GM23338 (cell line): ENCODE data around the gene CAMSAP1. TPM values are rescaled to one million over a fixed set of nuclear protein-coding genes. Genes with fewer than 3 reads are reported as not detected.

Experiments
- ATAC-seq: fragments of 200-7000 bp; cut with Tn5 transposase; 3 replicates; pipeline ENCODE4 v1.9.1; 2020
- DNase-seq: peaks from one replicate; pipeline ENCODE4 v3.0.0-alpha.2; 2015; ENCODE audit warnings: low spot score
- H2AFZ ChIP-seq: fragments of 200-600 bp; sonication (generic); 2 replicates; pipeline ENCODE4 v1.8.0; 2016; ENCODE audit warnings: antibody characterized with exemption, mild to moderate bottlenecking, moderate library complexity
- H3F3A ChIP-seq: fragments of 200-600 bp; sonication (generic); replicated peaks from 2 replicates; pipeline ENCODE4 v1.8.0; 2017; ENCODE audit warnings: antibody characterized with exemption, mixed run types, low read depth
- H3K27ac ChIP-seq: fragments of 200-600 bp; sonication (generic); 2 replicates; pipeline ENCODE4 v1.6.1; 2016; ENCODE audit warnings: low read depth
- H3K27me3 ChIP-seq: fragments of 200-600 bp; sonication (generic); 2 replicates; pipeline ENCODE4 v1.8.0; 2016; ENCODE audit warnings: mild to moderate bottlenecking, mixed run types, moderate library complexity; ENCODE audit not compliant: insufficient read depth
- H3K36me3 ChIP-seq: fragments of 200-600 bp; sonication (generic); 2 replicates; pipeline ENCODE4 v1.8.0; 2016; ENCODE audit warnings: mild to moderate bottlenecking; ENCODE audit not compliant: insufficient read depth
- H3K4me1 ChIP-seq: fragments of 200-600 bp; sonication (generic); 2 replicates; pipeline ENCODE4 v1.8.0; 2016; ENCODE audit warnings: mild to moderate bottlenecking, moderate library complexity; ENCODE audit not compliant: insufficient read depth
- H3K4me2 ChIP-seq: fragments of 200-600 bp; sonication (generic); 2 replicates; pipeline ENCODE4 v1.7.1; 2017; ENCODE audit warnings: mixed run types
- H3K4me3 ChIP-seq: fragments of 200-600 bp; sonication (generic); 2 replicates; pipeline ENCODE4 v1.6.1; 2016; ENCODE audit warnings: mixed run types
- H3K79me2 ChIP-seq: fragments of 200-600 bp; sonication (generic); replicated peaks from 2 replicates; pipeline ENCODE4 v1.8.0; 2017; ENCODE audit warnings: mild to moderate bottlenecking; ENCODE audit not compliant: insufficient read depth
- H3K9me2 ChIP-seq: fragments of 200-600 bp; sonication (generic); 2 replicates; pipeline ENCODE4 v1.8.0; 2017; ENCODE audit not compliant: insufficient read depth
- H4K20me1 ChIP-seq: fragments of 200-600 bp; sonication (generic); replicated peaks from 2 replicates; pipeline ENCODE4 v1.8.0; 2017; ENCODE audit warnings: mild to moderate bottlenecking; ENCODE audit not compliant: insufficient read depth
- H3K27ac Mint-ChIP-seq: 2 replicates; pipeline ENCODE4 v1.8.0; 2020; ENCODE audit warnings: inconsistent platforms, mild to moderate bottlenecking, moderate library complexity, mixed read lengths
- H3K27me3 Mint-ChIP-seq: 3 replicates; pipeline ENCODE4 v1.8.0; 2022; ENCODE audit warnings: low read depth, mild to moderate bottlenecking, moderate library complexity, mixed read lengths, inconsistent platforms; ENCODE audit not compliant: insufficient read depth, poor library complexity
- H3K36me3 Mint-ChIP-seq: 3 replicates; pipeline ENCODE4 v1.8.0; 2021; ENCODE audit warnings: low read depth, mild to moderate bottlenecking, inconsistent platforms, moderate library complexity, mixed read lengths
- H3K4me1 Mint-ChIP-seq: 3 replicates; pipeline ENCODE4 v1.8.0; 2020; ENCODE audit warnings: mild to moderate bottlenecking, inconsistent platforms, mixed read lengths
- H3K4me3 Mint-ChIP-seq: 3 replicates; pipeline ENCODE4 v1.8.0; 2021; ENCODE audit warnings: moderate library complexity, mild to moderate bottlenecking, inconsistent platforms, mixed read lengths
- H3K9me3 Mint-ChIP-seq: 3 replicates; pipeline ENCODE4 v1.8.0; 2020; ENCODE audit warnings: moderate library complexity, mild to moderate bottlenecking, inconsistent platforms, mixed read lengths
- CREB1 ChIP-seq: fragments of 250-450 bp; sonication (Bioruptor Pico); IDR thresholded peaks from 2 replicates; pipeline ENCODE4 v1.5.0; 2020; ENCODE audit warnings: low read depth, mild to moderate bottlenecking, moderate library complexity
- CTCF ChIP-seq, 2 experiments: fragments of 200-600 bp in 1 of 2; sonication (generic) in 1 of 2; conservative IDR thresholded peaks; 2 replicates each; pipeline versions ENCODE4 v1.5.1 to v1.6.1; 2016 to 2017; ENCODE audit warnings: antibody characterized with exemption in 2 of 2, low read depth in 2 of 2, mild to moderate bottlenecking in 2 of 2, moderate library complexity in 1 of 2
- ETS1 ChIP-seq: IDR thresholded peaks from 2 replicates; pipeline ENCODE4 v1.6.1; 2016; ENCODE audit warnings: antibody characterized with exemption
- EZH2 ChIP-seq: fragments of 200-600 bp; sonication (generic); IDR thresholded peaks from one replicate; pipeline ENCODE4 v1.8.0; 2017; ENCODE audit warnings: antibody characterized with exemption, mild to moderate bottlenecking, low read depth; ENCODE audit not compliant: unreplicated experiment
- EZH2phosphoT487 ChIP-seq: fragments of 200-600 bp; sonication (generic); IDR thresholded peaks from one replicate; pipeline ENCODE4 v1.8.1; 2018; ENCODE audit warnings: antibody characterized with exemption; ENCODE audit not compliant: unreplicated experiment
- JUNB ChIP-seq: IDR thresholded peaks from one replicate; pipeline ENCODE4 v1.6.1; 2016; ENCODE audit warnings: antibody characterized with exemption; ENCODE audit not compliant: unreplicated experiment
- NANOG ChIP-seq: IDR thresholded peaks from 2 replicates; pipeline ENCODE4 v1.6.1; 2016; ENCODE audit warnings: antibody characterized with exemption, borderline replicate concordance
- POLR2AphosphoS5 ChIP-seq: IDR thresholded peaks from 2 replicates; pipeline ENCODE4 v1.6.1; 2016; ENCODE audit warnings: antibody characterized with exemption, low read depth
- REST ChIP-seq: IDR thresholded peaks from one replicate; pipeline ENCODE4 v1.6.1; 2018; ENCODE audit warnings: antibody characterized with exemption; ENCODE audit not compliant: unreplicated experiment
- ZNF331 ChIP-seq: fragments of 250-450 bp; sonication (Bioruptor Pico); IDR thresholded peaks from 2 replicates; pipeline ENCODE4 v1.5.0; 2020; ENCODE audit warnings: low read depth, mild to moderate bottlenecking, moderate library complexity
- ZNF462 ChIP-seq: fragments of 250-450 bp; sonication (Bioruptor Pico); IDR thresholded peaks from 2 replicates; pipeline ENCODE4 v1.5.0; 2020; ENCODE audit warnings: mild to moderate bottlenecking, moderate library complexity
- polyA plus RNA-seq: library from polyadenylated mRNA; unstranded; fragments of >200 nt; fragmentation: Nextera tagmentation; extraction: Ambion mirVana; gene quantifications from 2 replicates; pipeline ENCODE4 v1.2.1, GENCODE V29; 2016
- total RNA-seq: library from RNA; depleted of rRNA; stranded (reverse); fragments of >200 nt; shearing (Covaris generic); gene quantifications from 2 replicates; pipeline ENCODE4 v1.2.3, GENCODE V29; 2014

Gene CAMSAP1
- total and polyA plus RNA-seq, 2 experiments from 2014 or later: 6.9 to 75.4 TPM

- Mint-ChIP-seq H3K9me3 (peaks cover 11% of the 10 kb centered on the region; the same call in 2 of the 3 replicates), H3K27me3 (no peaks in the 10 kb centered on the region), H3K36me3 (peaks cover 53% of the 10 kb centered on the region), H3K4me3 (0 out of 3 replicates have a peak overlapping the region, but pooled peaks have one; percentile 23), H3K27ac (no peak overlapping the region), H3K4me1 (peaks cover 31% of the 10 kb centered on the region)
- H3K4me3 ChIP-seq: no peak overlapping the region
- peaks cover 32% of the 10 kb centered on the region for H3K4me1 ChIP-seq
- ATAC-seq (no peak), DNase-seq (no peak)
- H3K4me2 ChIP-seq: 0 out of 2 replicates have a peak overlapping the region, but pooled peaks have one; percentile 64
- no peaks in the 10 kb centered on the region for H3K27me3 ChIP-seq
- no peaks in the 10 kb centered on the region for H3K9me2 ChIP-seq
- H3K36me3 ChIP-seq: no peaks in the 10 kb centered on the region
- H4K20me1 ChIP-seq: peaks cover 64% of the 10 kb centered on the region
- peaks cover 88% of the 10 kb centered on the region for H3K79me2 ChIP-seq
- H3K27ac ChIP-seq: 0 out of 2 replicates have a peak overlapping the region, but pooled peaks have one; percentile 57
- H2AFZ ChIP-seq: no peak overlapping the region
- TF ChIP-seq CREB1 (CRISPR knock-in tag) (no peak), ZNF331 (CRISPR knock-in tag) (no peak), EZH2 (no peak), EZH2phosphoT487 (no peak), NANOG (no peak), POLR2AphosphoS5 (no peak), REST (no peak), ETS1 (no peak), CTCF (conservative IDR thresholded peaks at IDR 0.05; ENCODE audit: low read depth in 2 of 2) (no peak), ZNF462 (CRISPR knock-in tag) (no peak), JUNB (no peak)
- H3F3A ChIP-seq: no peaks in the 10 kb centered on the region
Observed at GRCh38 chr9:135902655-135903357, 4.5 kb downstream of the CAMSAP1 start.
